Subcutaneous abdominal adipose tissue (tissue), 5 donors: ENCODE data around the gene IRX4.
"Not testable (repeated sequence)": the region's sequence is repeated elsewhere in the genome, so short reads cannot be mapped to it uniquely, and the experiment has no call there.

Experiments used
- H3K27ac ChIP-seq: one replicate; pipeline ENCODE4 v1.7.0; 2013; ENCODE audit warnings: low read depth, mild to moderate bottlenecking, inconsistent platforms, low read length, moderate library complexity
- H3K27me3 ChIP-seq, 5 donors: one replicate each; pipeline ENCODE4 v1.7.0; 2013; ENCODE audit warnings: low read length in 5 of 5, inconsistent platforms in 1 of 5; ENCODE audit not compliant: control insufficient read depth in 5 of 5, insufficient read depth in 4 of 5
- H3K36me3 ChIP-seq, 5 donors: one replicate each; pipeline ENCODE4 v1.7.0; 2013; ENCODE audit warnings: low read length in 5 of 5; ENCODE audit not compliant: control insufficient read depth in 5 of 5, insufficient read depth in 5 of 5
- H3K4me1 ChIP-seq, 5 donors: one replicate each; pipeline ENCODE4 v1.7.0; 2013; ENCODE audit warnings: low read length in 5 of 5, mild to moderate bottlenecking in 3 of 5, moderate library complexity in 1 of 5; ENCODE audit not compliant: control insufficient read depth in 5 of 5, insufficient read depth in 5 of 5
- H3K4me3 ChIP-seq, 5 donors: one replicate each; pipeline ENCODE4 v1.7.0; 2013; ENCODE audit warnings: low read length in 5 of 5, low read depth in 1 of 5
- H3K9ac ChIP-seq, 5 donors: one replicate each; pipeline ENCODE4 v1.7.0; 2013; ENCODE audit warnings: low read length in 5 of 5, mild to moderate bottlenecking in 4 of 5, moderate library complexity in 3 of 5
- H3K9me3 ChIP-seq, 5 donors: one replicate each; pipeline ENCODE4 v1.7.0; 2013; ENCODE audit warnings: low read length in 5 of 5; ENCODE audit not compliant: control insufficient read depth in 5 of 5
- donor health status: healthy.
- donor health status: healthy.
- donor health status: healthy.
- donor health status: healthy.
- donor health status: healthy.

IRX4 gene

DNA sequence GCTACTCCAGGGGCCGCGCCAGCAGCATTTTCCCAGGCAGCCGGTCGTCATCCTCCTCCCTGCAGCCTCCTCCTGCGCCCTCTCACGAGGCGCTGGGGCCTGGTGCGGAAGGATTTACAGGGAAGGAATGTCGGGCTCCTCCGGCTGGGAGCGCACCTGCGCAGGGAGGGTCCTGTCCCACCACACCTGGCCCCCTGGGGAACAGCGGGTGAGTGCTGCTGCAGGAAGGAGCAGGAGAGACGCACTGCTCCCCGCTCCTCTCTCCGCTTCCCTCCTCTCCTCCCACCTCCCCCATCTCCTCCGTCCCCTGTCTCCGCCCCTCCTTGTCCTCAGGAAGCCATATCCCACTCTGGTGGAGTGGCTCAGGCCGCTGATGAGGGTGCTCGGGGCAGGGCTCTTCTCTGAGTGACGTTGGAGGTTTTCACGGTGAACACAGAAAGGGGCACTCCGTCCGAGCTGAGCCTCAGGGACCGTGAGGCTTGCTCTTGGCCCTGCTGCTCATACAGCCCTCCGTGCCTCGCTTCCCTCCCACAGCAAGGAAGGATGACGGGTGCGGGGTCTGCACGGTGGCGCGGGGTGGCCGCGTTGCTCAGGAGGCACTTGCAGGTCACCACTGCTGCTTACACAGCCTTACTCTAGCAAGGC lies 31.3 kb downstream of the IRX4 start:
- no peak overlapping the region for H3K4me3 ChIP-seq
- H3K9me3 ChIP-seq: no peaks in the 10 kb centered on the region
- no peak overlapping the region for H3K27ac ChIP-seq
- H3K9ac ChIP-seq: no peak overlapping the region
- H3K4me1 ChIP-seq: no peaks in the 10 kb centered on the region
- peaks cover 36 to 77% (median 63%) of the 10 kb centered on the region in 5 donors for H3K27me3 ChIP-seq
- H3K36me3 ChIP-seq: no peaks in the 10 kb centered on the region

DNA sequence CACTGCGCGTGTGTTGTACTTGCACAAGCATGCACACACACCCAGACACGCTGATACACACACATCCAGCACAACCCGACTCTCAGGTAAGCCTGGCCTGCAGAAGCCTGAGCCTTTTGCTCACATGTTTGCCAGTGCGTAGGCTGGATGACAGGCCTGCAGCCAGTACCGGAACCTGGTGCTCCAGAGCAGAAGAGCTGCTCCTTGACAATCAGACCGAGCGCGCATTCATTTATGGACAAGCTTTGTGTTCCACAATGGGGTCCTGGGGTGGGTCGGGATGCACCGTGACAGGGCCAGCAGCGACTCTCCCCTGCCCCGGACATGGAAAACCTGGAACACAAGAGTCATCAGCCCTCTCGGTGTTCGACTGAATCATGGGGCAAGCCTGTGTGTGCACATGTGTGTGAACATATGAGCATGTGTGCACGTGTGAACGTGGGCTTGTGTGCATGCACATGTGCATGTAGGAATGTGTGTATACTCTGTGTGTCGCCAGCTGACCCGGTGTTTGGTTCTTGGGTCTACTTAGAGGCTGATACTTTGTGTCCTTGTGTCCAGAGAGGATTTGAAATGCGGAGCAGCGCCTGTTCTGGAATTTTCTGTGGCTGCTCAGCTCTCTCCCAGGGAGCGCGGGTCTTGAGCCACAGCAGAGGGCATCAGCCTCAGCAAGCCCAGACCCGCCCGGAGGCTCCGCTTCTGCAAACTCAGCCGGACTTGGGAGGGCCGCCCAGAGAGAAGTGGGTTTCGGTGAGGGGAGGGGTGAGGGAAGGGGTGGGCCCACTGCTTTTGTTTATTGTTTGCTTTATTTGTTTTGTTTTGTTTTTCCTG lies 32.2 kb downstream of the IRX4 start:
- Histone ChIP-seq H3K27me3 (peaks cover 36 to 72% (median 58%) of the 10 kb centered on the region in 5 donors), H3K27ac (no peak overlapping the region), H3K9me3 (no peaks in the 10 kb centered on the region), H3K36me3 (no peaks in the 10 kb centered on the region), H3K9ac (no peak overlapping the region), H3K4me1 (no peaks in the 10 kb centered on the region), H3K4me3 (no peak overlapping the region)

DNA sequence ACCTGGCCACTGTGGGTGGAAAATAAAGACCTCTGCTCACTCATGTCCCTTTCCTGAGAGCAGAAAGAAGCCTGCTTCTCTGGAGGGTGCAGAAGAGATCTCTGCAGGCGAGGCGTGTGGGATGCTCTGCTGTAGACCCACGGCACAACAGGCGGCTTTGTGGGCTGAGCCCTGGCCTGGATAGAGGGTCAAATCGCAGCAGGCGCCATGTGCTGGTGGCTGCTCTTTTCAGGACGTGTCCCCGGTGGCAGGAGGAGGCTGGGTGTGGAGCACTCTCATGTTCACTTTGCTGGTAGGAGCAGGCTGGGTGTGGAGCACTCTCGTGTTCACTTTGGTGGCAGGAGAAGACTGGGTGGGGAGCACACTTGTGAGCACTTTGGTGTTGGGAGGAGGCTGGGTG lies 35.1 kb downstream of the IRX4 start:
- H3K4me1 ChIP-seq: no peaks in the 10 kb centered on the region
- no peaks in the 10 kb centered on the region for H3K9me3 ChIP-seq
- no peak overlapping the region for H3K4me3 ChIP-seq
- peaks cover 19 to 49% (median 42%) of the 10 kb centered on the region in 5 donors for H3K27me3 ChIP-seq
- no peak overlapping the region for H3K27ac ChIP-seq
- no peak overlapping the region for H3K9ac ChIP-seq
- H3K36me3 ChIP-seq: no peaks in the 10 kb centered on the region

DNA sequence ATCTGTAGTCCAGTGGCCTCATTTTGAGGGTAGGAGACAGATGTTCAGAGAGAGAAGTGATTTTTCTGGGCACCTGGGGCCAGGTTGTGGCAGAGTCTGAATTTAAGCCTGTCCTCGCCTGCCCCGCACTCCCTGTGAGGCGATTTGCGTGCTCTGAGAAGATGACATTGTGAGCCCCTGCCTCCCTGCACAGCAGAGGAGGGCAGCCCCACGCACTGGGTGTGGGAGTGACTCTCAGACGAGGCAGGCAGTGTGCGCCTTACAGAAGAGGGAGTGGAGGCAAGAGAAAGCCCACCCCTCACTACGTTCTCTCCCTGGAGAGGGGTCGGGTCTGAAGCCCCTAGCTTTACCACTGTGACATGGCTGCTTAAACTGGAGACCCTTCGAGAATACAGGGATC lies 35.7 kb downstream of the IRX4 start:
- Histone ChIP-seq H3K27ac (no peak overlapping the region), H3K9me3 (no peaks in the 10 kb centered on the region), H3K27me3 (peaks cover 19 to 46% (median 41%) of the 10 kb centered on the region in 5 donors), H3K4me3 (no peak overlapping the region), H3K36me3 (no peaks in the 10 kb centered on the region), H3K9ac (no peak overlapping the region), H3K4me1 (no peaks in the 10 kb centered on the region)

DNA sequence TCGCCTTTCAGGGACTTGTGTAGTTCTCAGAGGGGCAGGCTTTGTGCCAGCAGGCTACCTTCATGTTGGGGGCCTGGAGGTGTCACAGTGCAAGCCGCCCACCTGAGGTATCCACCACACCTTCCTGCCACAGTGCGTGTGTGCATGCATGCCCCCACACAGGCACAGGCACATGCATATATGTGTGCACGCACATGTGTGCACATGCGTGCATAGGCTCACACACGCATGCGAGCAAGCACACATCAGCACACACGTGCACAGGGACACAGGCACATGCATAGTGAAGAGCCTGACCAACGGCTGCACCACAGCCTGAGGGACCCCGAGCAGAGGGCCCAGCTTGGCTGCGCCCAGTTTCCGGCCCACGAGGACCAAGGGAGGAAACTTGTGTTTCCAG lies 36.1 kb downstream of the IRX4 start:
- no peak overlapping the region for H3K4me3 ChIP-seq
- H3K9ac ChIP-seq: no peak overlapping the region
- no peaks in the 10 kb centered on the region for H3K9me3 ChIP-seq
- H3K4me1 ChIP-seq: no peaks in the 10 kb centered on the region
- H3K27ac ChIP-seq: no peak overlapping the region
- H3K27me3 ChIP-seq: peaks cover 16 to 41% (median 36%) of the 10 kb centered on the region in 5 donors
- no peaks in the 10 kb centered on the region for H3K36me3 ChIP-seq

DNA sequence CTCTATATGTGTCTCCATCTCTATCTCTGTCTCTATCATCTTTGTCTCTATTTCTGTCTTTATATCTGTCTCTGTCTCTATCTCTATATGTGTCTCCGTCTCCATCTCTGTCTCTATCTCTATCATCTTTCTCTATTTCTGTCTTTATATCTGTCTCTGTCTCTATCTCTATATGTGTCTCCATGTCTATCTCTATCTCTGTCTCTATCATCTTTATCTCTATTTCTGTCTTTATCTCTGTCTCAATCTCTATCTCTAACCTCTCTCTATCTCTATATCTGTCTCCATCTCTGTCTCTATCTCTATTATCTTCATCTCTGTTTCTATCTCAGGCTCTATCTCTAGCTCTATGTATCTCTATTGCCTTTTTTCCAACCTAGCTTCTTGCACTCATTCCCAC lies 37.0 kb downstream of the IRX4 start:
- no peaks in the 10 kb centered on the region for H3K36me3 ChIP-seq
- H3K9ac ChIP-seq: no peak overlapping the region
- no peak overlapping the region for H3K4me3 ChIP-seq
- H3K27me3 ChIP-seq: peaks cover 7 to 40% (median 29%) of the 10 kb centered on the region in 5 donors
- H3K9me3 ChIP-seq: no peaks in the 10 kb centered on the region
- no peaks in the 10 kb centered on the region for H3K4me1 ChIP-seq
- H3K27ac ChIP-seq: no peak overlapping the region

DNA sequence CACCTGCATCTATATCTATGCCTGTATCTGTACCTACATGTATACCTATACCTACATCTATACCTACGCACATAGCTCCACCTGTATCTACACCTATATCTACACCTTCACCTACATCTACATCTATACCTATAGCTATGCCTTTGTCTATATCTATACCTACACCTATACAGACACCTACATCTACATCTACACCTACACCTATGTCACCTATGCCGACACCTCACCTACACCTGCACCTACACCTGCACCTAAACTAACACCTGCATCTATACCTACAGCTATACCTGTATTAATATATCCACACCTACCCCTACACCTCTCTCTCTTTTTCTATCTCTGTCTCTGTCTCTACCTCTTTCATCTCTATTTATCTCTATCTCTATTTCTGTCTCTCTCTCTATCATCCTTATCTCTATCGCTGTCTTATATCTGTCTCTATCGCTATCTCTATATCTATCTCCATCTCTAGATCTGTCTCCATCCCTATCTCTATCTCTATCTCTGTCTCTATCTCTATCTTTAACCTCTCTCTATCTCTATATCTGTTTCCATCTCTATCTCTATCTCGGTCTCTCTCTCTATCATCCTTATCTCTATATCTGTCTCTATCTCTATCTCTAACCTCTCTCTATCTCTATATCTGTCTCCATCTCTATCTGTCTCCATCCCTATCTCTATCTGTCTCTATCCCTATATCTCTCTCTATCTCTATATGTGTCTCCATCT lies 37.9 kb downstream of the IRX4 start:
- peaks cover under 1 to 39% (median 27%) of the 10 kb centered on the region in 5 donors for H3K27me3 ChIP-seq
- no peak overlapping the region for H3K27ac ChIP-seq
- H3K4me3 ChIP-seq: no peak overlapping the region
- H3K9ac ChIP-seq: no peak overlapping the region
- no peaks in the 10 kb centered on the region for H3K4me1 ChIP-seq
- no peaks in the 10 kb centered on the region for H3K36me3 ChIP-seq
- H3K9me3 ChIP-seq: no peaks in the 10 kb centered on the region

DNA sequence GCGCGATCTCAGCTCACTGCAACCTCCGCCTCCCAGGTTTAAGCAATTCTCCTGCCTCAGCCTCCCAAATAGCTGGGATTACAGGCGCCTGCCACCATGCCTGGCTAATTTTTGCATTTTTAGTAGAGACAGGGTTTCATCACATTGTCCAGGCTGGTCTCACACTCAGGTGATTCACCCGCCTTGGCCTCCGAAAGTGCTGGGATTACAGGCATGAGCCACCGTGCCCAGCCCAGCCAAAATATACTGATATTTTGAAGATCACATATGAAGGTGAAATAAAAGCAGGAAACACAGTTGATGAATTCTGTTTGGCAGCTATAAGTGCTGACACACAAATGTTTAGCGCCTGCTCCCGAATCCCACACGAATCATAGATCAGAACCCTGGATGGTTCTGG lies 39.0 kb downstream of the IRX4 start:
- not testable (repeated sequence) for H3K9ac ChIP-seq, H3K4me3 ChIP-seq, H3K9me3 ChIP-seq, H3K4me1 ChIP-seq, H3K27ac ChIP-seq, H3K36me3 ChIP-seq
- peaks cover 3 to 30% (median 20%) of the 10 kb centered on the region in 5 donors for H3K27me3 ChIP-seq

DNA sequence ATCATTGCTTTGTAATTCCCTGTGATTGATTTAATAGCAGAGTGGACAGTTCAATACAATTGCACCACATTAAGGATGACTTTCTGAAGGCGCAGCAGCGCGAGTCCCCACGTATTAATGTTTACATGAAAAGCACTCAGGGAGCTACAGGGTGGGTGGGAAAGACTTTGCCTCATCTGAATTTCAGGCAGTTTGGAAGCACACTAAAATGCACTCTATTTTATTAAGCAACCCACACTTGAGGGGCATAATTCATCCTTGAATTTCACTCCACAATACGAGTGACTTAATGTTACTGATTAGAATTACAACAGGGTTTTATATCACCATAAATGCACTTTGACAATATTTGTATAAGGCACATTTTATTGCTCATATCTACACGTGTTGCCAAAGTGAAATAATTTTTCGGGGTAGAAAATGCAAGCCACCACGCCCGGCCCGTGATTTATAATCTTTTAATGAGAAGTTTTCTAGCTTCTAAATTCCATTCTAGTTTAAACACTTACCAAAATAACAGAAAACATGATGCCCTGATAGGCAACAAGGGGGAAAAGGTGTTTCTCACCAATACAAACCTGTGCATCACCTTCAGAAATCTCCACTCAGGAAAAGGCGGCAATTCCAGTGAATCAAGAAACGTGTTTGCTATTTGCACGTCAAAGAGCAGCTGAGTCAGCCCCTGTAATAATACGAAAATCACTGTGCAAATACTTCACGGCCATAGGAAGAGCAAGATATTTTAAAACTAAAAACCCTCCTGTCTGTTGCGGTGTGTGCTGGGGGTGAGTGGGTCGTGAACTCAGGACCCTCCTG lies 40.5 kb downstream of the IRX4 start:
- Histone ChIP-seq H3K4me1 (no peaks in the 10 kb centered on the region), H3K9ac (no peak overlapping the region), H3K27ac (no peak overlapping the region), H3K36me3 (no peaks in the 10 kb centered on the region), H3K4me3 (no peak overlapping the region), H3K27me3 (peaks cover 9 to 25% (median 16%) of the 10 kb centered on the region in 5 donors), H3K9me3 (no peaks in the 10 kb centered on the region)
